GM13977 (cell line): ENCODE results near the gene ORAI1.

Source experiments
- DNase-seq: peaks from one replicate; pipeline ENCODE4 v3.0.0; 2012; ENCODE audit warnings: low spot score
- in situ Hi-C: fragments of 300-500 bp; cut with MboI; formaldehyde crosslinking; loops from one replicate; pipeline ENCODE4 v1.12.0; 2022; ENCODE audit warnings: low sequenced_read_pairs, low pct_unique_long_range_greater_than_20kb, mixed read lengths, inconsistent platforms; ENCODE audit not compliant: unreplicated experiment
- TF ChIP-seq, protein P1 (sequence below): IDR thresholded peaks from 2 replicates; pipeline ENCODE4 v1.5.1; 2012; ENCODE audit warnings: mild to moderate bottlenecking, control low read depth; ENCODE audit not compliant: insufficient read depth; ENCODE audit errors: extremely low read depth, missing control alignments

Gene ORAI1

DNA sequence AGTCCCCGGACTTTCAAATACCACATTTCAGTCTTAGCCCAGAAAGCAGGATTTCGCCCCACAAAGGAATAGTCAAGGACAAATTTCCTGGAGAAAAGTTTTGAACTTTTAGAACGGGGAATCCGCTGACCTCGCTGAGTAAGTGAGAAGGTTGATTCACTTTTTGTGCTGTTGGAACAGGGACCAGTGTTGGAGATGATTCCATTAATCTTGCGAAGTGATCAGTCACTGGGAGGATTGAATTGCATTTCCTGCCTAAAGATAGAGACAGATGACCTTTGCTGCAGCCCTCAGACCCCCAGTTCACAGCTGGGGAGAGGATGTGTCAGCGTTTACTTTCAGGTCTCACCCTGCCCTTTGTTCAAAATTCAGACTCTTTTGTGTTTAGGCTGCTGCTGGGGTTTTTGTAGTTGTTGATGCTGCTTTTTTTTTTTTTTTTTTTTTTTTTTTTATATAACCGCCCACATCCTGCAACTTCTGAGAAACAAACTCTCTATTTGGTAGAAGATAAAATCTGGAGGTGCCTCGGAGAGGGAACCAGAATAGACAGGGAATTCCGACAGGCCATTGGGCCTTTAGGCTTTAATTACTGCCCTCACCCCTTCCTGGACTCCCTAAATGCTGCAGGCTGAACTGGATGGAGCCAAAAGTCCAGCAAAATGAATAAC is 35.7 kb upstream of the ORAI1 start:
- in situ Hi-C loops = no loop called here
- peak; percentile 79 for DNase-seq
- TF ChIP-seq, protein P1, sequence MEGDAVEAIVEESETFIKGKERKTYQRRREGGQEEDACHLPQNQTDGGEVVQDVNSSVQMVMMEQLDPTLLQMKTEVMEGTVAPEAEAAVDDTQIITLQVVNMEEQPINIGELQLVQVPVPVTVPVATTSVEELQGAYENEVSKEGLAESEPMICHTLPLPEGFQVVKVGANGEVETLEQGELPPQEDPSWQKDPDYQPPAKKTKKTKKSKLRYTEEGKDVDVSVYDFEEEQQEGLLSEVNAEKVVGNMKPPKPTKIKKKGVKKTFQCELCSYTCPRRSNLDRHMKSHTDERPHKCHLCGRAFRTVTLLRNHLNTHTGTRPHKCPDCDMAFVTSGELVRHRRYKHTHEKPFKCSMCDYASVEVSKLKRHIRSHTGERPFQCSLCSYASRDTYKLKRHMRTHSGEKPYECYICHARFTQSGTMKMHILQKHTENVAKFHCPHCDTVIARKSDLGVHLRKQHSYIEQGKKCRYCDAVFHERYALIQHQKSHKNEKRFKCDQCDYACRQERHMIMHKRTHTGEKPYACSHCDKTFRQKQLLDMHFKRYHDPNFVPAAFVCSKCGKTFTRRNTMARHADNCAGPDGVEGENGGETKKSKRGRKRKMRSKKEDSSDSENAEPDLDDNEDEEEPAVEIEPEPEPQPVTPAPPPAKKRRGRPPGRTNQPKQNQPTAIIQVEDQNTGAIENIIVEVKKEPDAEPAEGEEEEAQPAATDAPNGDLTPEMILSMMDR = no peak

DNA sequence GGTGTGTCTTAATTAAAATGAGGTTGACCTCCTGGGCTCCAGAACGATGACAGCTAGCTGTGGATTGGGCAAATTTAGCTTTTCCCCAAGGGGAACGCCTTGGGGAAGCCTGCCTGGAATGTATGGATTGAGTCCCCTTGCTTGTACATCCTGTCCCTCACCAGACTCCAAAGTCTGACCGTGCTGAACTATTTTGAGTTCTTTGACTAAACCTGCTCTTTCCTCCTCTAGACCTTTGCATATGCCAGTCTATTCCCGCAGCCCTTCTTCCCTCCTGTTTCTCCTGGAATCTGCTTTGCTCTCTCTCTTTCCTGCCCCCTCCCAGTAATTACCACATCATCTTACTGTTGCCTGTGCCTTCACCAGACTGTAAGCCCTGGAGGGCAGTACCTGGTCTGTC is 34.0 kb upstream of the ORAI1 start:
- TF ChIP-seq, protein P1 = no peak
- in situ Hi-C loops = no loop called here
- DNase-seq = no peak

DNA sequence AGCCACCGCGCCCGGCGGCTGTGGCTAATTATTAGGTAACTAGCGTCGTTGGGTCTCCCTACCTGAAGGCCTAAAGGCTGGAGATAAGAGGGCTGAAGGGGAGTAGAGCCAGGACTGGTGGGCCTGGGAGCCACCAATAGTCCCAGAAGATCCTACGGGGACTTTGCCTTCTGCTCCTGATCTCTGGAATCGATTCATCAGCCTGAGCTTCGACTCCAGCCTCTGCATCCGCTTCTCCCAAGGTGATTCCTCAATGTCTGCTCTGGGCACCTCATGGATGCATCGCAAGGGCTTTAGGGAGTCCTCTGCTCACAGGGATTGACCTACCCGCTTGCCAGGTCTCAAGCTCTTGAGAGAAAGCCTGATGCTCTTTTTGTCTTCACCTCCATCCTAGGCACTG is 30.8 kb upstream of the ORAI1 start:
- TF ChIP-seq, protein P1 = no peak
- DNase-seq = no peak
- in situ Hi-C loops = no loop called here

DNA sequence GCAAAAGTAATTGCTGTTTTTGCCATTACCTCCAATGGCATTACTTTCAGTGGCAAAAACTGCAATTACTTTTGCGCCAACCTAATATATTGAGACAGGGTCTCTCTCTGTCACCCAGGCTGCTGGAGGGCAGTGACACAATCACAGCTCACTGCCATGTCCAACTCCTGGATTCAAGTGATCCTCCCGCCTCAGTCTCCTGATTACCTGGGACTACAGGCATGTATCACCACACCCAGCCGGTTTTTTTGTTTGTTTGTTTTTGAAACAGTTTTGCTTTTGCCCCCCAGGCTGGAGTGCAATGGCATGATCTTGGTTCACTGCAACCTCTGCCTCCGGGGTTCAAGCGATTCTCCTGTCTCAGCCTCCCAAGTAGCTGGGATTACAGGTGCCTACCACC is 29.8 kb upstream of the ORAI1 start:
- TF ChIP-seq, protein P1 = no peak
- in situ Hi-C loops = no loop called here
- DNase-seq = no peak

DNA sequence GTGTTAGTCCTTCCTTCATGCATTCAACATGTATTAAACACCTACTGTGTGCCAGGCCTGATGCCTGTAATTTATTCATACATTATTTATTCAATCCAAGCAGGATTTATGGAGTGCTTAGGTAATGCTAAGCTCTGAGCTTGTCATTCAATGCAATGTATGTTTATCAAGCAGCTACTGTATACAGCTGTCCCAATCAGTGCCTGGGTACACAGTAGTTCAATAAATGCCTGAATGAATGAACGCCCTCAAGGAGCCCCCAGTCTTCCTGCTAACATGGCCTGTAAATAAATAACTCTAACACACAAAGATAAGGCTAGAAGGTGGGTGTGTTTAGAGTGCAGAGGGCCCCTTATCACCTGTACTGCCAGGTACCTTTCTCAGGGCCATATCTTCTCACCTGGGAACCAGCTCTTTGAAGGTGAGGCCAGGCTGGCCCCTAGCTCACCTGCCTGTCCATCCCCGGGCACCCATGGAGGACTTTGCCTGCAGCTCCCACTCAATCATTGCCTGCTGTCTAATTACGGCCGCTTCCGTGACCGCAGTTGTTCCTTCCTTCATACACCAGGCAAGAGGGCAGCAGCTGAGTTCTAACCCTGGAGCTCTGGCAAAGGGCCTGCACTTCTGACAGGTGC is 25.5 kb upstream of the ORAI1 start:
- TF ChIP-seq, protein P1 = no peak
- DNase-seq = no peak
- in situ Hi-C loops = no loop called here

DNA sequence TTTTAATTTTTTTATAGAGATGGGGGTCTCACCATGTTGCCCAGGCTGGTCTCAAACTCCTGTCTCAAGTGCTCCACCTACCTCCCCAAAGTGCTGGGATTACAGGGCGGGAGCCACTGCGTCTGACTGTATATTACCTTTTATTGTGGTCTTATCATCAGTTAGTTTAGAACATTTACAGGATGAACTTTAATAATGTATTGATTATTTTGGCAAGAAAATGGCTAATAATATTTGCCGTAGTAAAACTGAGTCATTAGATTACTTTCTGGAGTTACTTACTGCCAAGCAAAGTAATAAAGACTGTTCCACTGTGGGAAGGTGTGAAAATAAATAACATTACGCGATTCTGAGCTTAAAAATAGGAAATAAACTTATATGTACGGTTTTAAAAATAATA is 23.6 kb upstream of the ORAI1 start:
- in situ Hi-C loops = no loop called here
- no peak for DNase-seq
- TF ChIP-seq, protein P1 = no peak

DNA sequence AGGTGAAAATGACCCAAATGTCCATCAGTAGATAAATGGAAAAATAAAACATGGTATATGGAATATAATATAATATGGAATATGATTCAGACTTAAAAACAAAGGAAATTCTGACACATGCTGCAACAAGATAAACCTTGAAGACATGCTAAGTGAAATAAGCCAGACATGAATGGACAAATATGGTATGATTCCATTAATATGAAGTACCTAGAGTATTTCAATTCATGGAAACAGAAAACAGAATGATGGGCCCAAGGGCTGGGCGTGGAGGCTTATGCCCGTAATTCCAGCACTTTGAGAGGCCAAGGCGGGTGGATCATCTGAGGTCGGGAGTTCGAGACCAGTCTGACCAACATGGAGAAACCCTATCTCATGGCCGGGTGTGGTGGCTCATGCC is 22.7 kb upstream of the ORAI1 start:
- TF ChIP-seq, protein P1 = no peak
- in situ Hi-C loops = no loop called here
- DNase-seq = no peak
